ENCODE results near the gene GAB2. TPM values are rescaled to one million over a fixed set of nuclear protein-coding genes. Genes with fewer than 3 reads are reported as not detected.

Gene GAB2
- total RNA-seq, 4 donors from 2014 or later: 13.4 to 28.4 (median 19.8) TPM

GRCh38 chr11:78432058-78432515 is 14.5 kb upstream of the GAB2 start:
- no peaks in the 10 kb centered on the region for H3K27me3 ChIP-seq
- WGBS: 89% methylated on average over 4 of the region's 4 CpGs
- peaks cover 11% of the 10 kb centered on the region for H3K4me1 ChIP-seq
- TF ChIP-seq POLR2AphosphoS5 (IDR thresholded peaks at IDR 0.05) (no peak), POLR2A (IDR thresholded peaks at IDR 0.05) (no peak), EP300 (IDR thresholded peaks at IDR 0.05) (no peak)
- TF ChIP-seq, protein P1, sequence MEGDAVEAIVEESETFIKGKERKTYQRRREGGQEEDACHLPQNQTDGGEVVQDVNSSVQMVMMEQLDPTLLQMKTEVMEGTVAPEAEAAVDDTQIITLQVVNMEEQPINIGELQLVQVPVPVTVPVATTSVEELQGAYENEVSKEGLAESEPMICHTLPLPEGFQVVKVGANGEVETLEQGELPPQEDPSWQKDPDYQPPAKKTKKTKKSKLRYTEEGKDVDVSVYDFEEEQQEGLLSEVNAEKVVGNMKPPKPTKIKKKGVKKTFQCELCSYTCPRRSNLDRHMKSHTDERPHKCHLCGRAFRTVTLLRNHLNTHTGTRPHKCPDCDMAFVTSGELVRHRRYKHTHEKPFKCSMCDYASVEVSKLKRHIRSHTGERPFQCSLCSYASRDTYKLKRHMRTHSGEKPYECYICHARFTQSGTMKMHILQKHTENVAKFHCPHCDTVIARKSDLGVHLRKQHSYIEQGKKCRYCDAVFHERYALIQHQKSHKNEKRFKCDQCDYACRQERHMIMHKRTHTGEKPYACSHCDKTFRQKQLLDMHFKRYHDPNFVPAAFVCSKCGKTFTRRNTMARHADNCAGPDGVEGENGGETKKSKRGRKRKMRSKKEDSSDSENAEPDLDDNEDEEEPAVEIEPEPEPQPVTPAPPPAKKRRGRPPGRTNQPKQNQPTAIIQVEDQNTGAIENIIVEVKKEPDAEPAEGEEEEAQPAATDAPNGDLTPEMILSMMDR (IDR thresholded peaks at IDR 0.05): no peak
- no peak for DNase-seq (ENCODE audit: low spot score in 2 of 2)
- no peaks in the 10 kb centered on the region for H3K36me3 ChIP-seq
- no peaks in the 10 kb centered on the region for H3K9me3 ChIP-seq
- H3K27ac ChIP-seq: no peak overlapping the region
- H3K4me3 ChIP-seq: no peak overlapping the region

DNA sequence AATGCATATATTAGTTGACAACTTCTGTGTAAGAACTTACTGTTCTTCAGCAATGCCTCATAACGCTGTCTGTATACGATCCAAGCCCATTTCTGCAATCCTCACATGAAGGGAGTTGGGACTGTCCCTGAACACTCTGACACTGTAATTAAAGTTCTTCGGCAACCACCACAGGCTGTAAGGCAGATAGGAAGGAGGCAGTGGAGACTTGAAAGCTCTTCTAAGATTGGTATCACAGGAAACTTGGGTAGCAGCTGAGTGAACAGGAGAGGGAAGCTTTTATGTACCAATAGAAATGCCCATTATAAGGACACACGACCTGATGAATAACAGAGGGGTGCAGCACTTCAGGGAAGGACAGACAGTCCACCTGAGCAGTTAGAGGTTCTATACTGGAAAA is 12.0 kb upstream of the GAB2 start:
- DNase-seq (ENCODE audit: low spot score in 2 of 2): no peak
- H3K36me3 ChIP-seq: no peaks in the 10 kb centered on the region
- TF ChIP-seq POLR2A (IDR thresholded peaks at IDR 0.05): no peak
- TF ChIP-seq POLR2AphosphoS5 (IDR thresholded peaks at IDR 0.05): no peak
- TF ChIP-seq, protein P1 (IDR thresholded peaks at IDR 0.05): no peak
- no peak for TF ChIP-seq EP300 (IDR thresholded peaks at IDR 0.05)
- no peaks in the 10 kb centered on the region for H3K9me3 ChIP-seq
- H3K27ac ChIP-seq: no peak overlapping the region
- WGBS: 68% methylated on average over 4 of the region's 4 CpGs
- no peaks in the 10 kb centered on the region for H3K27me3 ChIP-seq
- H3K4me1 ChIP-seq: peaks cover 16% of the 10 kb centered on the region
- H3K4me3 ChIP-seq: no peak overlapping the region

DNA sequence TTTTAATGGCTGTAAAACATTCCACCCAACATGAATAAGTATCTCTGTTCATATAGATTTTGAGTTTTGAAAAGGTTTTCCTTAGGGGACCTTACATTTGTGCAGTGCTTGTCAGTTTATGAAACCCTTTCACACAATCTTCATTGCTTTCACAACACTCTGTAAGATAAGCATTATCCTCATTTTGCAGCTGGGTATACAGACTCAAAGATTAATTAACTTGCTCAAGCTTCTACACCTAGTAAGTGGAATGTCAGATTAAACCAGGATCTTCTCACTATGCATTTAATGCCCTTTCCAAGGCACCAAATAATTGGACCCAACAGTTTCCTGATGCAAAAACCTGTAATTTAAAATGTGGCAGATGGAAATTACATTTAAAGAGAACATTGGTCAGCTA is 11.6 kb upstream of the GAB2 start:
- Histone ChIP-seq H3K27me3 (no peaks in the 10 kb centered on the region), H3K4me1 (peaks cover 16% of the 10 kb centered on the region), H3K36me3 (no peaks in the 10 kb centered on the region), H3K4me3 (no peak overlapping the region), H3K27ac (no peak overlapping the region), H3K9me3 (no peaks in the 10 kb centered on the region)
- DNase-seq (ENCODE audit: low spot score in 2 of 2): no peak
- TF ChIP-seq POLR2A (IDR thresholded peaks at IDR 0.05) (no peak), EP300 (IDR thresholded peaks at IDR 0.05) (no peak), POLR2AphosphoS5 (IDR thresholded peaks at IDR 0.05) (no peak)
- TF ChIP-seq, protein P1 (IDR thresholded peaks at IDR 0.05): no peak

- TF ChIP-seq, protein P1 (IDR thresholded peaks at IDR 0.05): no peak
- no peak for TF ChIP-seq POLR2A (IDR thresholded peaks at IDR 0.05)
- no peak for TF ChIP-seq EP300 (IDR thresholded peaks at IDR 0.05)
- TF ChIP-seq POLR2AphosphoS5 (IDR thresholded peaks at IDR 0.05): no peak
- no peaks in the 10 kb centered on the region for H3K27me3 ChIP-seq
- peaks cover 16% of the 10 kb centered on the region for H3K4me1 ChIP-seq
- no peak overlapping the region for H3K27ac ChIP-seq
- WGBS: 96% methylated on average over 3 of the region's 3 CpGs
- no peak for DNase-seq (ENCODE audit: low spot score in 2 of 2)
- H3K9me3 ChIP-seq: no peaks in the 10 kb centered on the region
- no peaks in the 10 kb centered on the region for H3K36me3 ChIP-seq
- H3K4me3 ChIP-seq: no peak overlapping the region
Observed at GRCh38 chr11:78428773-78429172, 11.2 kb upstream of the GAB2 start.

GRCh38 chr11:78428266-78428636 is 10.6 kb upstream of the GAB2 start:
- Histone ChIP-seq H3K27ac (no peak overlapping the region), H3K4me3 (no peak overlapping the region), H3K9me3 (no peaks in the 10 kb centered on the region), H3K4me1 (peaks cover 16% of the 10 kb centered on the region), H3K36me3 (no peaks in the 10 kb centered on the region), H3K27me3 (no peaks in the 10 kb centered on the region)
- no peak for DNase-seq (ENCODE audit: low spot score in 2 of 2)
- TF ChIP-seq POLR2AphosphoS5 (IDR thresholded peaks at IDR 0.05) (no peak), EP300 (IDR thresholded peaks at IDR 0.05) (no peak), POLR2A (IDR thresholded peaks at IDR 0.05) (no peak)
- TF ChIP-seq, protein P1 (IDR thresholded peaks at IDR 0.05): no peak

Data from suprapubic skin (tissue), 4 donors.